Measurements from ENCODE around the gene FGD4.

Gene FGD4

GRCh38 chr12:32692358-32692757 lies 293.0 kb downstream of the FGD4 start:
- TF ChIP-seq, protein P1, sequence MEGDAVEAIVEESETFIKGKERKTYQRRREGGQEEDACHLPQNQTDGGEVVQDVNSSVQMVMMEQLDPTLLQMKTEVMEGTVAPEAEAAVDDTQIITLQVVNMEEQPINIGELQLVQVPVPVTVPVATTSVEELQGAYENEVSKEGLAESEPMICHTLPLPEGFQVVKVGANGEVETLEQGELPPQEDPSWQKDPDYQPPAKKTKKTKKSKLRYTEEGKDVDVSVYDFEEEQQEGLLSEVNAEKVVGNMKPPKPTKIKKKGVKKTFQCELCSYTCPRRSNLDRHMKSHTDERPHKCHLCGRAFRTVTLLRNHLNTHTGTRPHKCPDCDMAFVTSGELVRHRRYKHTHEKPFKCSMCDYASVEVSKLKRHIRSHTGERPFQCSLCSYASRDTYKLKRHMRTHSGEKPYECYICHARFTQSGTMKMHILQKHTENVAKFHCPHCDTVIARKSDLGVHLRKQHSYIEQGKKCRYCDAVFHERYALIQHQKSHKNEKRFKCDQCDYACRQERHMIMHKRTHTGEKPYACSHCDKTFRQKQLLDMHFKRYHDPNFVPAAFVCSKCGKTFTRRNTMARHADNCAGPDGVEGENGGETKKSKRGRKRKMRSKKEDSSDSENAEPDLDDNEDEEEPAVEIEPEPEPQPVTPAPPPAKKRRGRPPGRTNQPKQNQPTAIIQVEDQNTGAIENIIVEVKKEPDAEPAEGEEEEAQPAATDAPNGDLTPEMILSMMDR (IDR thresholded peaks at IDR 0.05; ENCODE audit: low read depth, low read length) = no peak
- TF ChIP-seq POLR2A (IDR thresholded peaks at IDR 0.05; ENCODE audit: extremely low read depth, insufficient read length) (no peak), MAX (IDR thresholded peaks at IDR 0.05; ENCODE audit: low read depth, low read length) (no peak), MYC (IDR thresholded peaks at IDR 0.05; ENCODE audit: low read depth, low read length) (no peak)
- H3K4me3 ChIP-seq (ENCODE audit: low read depth, low read length) = no peak overlapping the region
- DNase-seq (ENCODE audit: low read depth) = no peak

DNA sequence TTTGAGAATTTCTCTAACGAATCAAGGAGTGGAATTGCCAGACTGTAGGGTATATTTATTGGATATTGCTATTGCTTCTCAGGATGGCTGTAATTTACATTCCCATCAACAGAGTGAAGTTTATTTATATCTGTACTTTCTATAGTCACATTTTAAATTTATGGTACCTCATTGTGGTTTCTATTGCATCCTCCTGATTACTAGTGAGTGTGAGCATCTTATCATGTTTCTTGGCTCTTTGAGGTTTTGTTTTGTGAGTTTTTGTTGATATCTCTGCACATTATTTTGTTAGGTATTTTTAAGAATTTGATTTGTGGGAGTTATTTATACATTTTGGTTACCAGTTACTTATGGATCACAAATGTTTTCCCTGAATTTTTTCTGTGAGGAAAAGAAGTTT lies 293.7 kb downstream of the FGD4 start:
- DNase-seq (ENCODE audit: low read depth) = no peak
- no peak overlapping the region for H3K4me3 ChIP-seq (ENCODE audit: low read depth, low read length)

More for the DNA sequence above, 293.7 kb downstream of the FGD4 start:
- TF ChIP-seq POLR2A (IDR thresholded peaks at IDR 0.05; ENCODE audit: extremely low read depth, insufficient read length) = no peak
- TF ChIP-seq, protein P1 (IDR thresholded peaks at IDR 0.05; ENCODE audit: low read depth, low read length) = no peak
- no peak for TF ChIP-seq MAX (IDR thresholded peaks at IDR 0.05; ENCODE audit: low read depth, low read length)
- TF ChIP-seq MYC (IDR thresholded peaks at IDR 0.05; ENCODE audit: low read depth, low read length) = no peak

All from NB4 (cell line).